ENCODE results near the gene FAM83C.

DNA sequence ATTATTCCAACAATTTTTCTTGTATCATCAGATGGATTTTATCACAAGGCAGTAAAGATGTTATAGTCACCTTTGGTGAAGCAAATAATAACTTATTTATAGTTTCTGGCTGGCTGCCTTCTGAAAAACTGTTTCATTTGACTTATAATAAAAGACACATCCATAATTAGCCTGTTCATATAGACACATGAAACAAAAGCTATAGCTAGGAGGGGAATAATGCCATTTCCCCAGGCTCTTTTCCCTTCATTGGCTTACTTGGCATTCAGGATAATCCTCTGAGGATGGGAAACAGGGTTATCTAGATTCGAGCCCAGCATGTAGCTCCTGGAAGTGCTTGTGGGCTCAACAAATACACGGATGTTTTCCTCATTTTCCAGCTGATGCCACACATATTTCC, 48.2 kb downstream of the FAM83C start:
- no peak for TF ChIP-seq EZH2phosphoT487 (IDR thresholded peaks at IDR 0.05; ENCODE audit: low read length)
- TF ChIP-seq, protein P1, sequence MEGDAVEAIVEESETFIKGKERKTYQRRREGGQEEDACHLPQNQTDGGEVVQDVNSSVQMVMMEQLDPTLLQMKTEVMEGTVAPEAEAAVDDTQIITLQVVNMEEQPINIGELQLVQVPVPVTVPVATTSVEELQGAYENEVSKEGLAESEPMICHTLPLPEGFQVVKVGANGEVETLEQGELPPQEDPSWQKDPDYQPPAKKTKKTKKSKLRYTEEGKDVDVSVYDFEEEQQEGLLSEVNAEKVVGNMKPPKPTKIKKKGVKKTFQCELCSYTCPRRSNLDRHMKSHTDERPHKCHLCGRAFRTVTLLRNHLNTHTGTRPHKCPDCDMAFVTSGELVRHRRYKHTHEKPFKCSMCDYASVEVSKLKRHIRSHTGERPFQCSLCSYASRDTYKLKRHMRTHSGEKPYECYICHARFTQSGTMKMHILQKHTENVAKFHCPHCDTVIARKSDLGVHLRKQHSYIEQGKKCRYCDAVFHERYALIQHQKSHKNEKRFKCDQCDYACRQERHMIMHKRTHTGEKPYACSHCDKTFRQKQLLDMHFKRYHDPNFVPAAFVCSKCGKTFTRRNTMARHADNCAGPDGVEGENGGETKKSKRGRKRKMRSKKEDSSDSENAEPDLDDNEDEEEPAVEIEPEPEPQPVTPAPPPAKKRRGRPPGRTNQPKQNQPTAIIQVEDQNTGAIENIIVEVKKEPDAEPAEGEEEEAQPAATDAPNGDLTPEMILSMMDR (IDR thresholded peaks at IDR 0.05; ENCODE audit: low read length): no peak

All from MM.1S (cell line).